Tibial nerve (tissue), 3 donors: Measurements from ENCODE around the gene SAC3D1.

Experiments
- POLR2A ChIP-seq, 2 donors: fragments of 450-650 bp; IDR thresholded peaks; one replicate each; pipeline ENCODE4 v1.6.1; 2017; ENCODE audit warnings: antibody characterized with exemption in 2 of 2, mild to moderate bottlenecking in 2 of 2, moderate library complexity in 2 of 2
- TF ChIP-seq, protein P1 (sequence below), 5 experiments: fragments of 200-600 bp in 3 of 5; fragments of 450-650 bp in 2 of 5; sonication (generic) in 3 of 5; IDR thresholded peaks; one replicate each; pipeline ENCODE4 v1.5.1; 2016 to 2019; ENCODE audit warnings: antibody characterized with exemption in 5 of 5, mild to moderate bottlenecking in 3 of 5, moderate library complexity in 2 of 5

DNA sequence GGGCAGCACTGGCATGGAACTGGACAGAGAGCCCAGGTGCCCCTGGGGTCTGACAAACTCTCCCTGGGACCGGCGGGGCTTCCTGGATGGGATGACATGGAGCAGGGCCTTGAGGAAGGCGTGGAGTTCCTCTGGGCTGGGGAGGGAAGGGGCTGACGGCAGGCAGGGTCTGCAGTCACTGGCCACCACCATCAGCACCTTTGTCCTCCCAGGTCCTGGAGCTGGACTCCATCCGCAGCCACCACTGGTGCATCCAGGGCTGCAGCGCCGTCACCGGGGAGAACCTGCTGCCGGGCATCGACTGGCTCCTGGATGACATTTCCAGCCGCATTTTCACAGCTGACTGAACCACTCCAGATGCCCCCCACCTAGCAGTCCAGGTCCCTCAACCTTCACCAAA, 19.5 kb upstream of the SAC3D1 start:
- TF ChIP-seq, protein P1, sequence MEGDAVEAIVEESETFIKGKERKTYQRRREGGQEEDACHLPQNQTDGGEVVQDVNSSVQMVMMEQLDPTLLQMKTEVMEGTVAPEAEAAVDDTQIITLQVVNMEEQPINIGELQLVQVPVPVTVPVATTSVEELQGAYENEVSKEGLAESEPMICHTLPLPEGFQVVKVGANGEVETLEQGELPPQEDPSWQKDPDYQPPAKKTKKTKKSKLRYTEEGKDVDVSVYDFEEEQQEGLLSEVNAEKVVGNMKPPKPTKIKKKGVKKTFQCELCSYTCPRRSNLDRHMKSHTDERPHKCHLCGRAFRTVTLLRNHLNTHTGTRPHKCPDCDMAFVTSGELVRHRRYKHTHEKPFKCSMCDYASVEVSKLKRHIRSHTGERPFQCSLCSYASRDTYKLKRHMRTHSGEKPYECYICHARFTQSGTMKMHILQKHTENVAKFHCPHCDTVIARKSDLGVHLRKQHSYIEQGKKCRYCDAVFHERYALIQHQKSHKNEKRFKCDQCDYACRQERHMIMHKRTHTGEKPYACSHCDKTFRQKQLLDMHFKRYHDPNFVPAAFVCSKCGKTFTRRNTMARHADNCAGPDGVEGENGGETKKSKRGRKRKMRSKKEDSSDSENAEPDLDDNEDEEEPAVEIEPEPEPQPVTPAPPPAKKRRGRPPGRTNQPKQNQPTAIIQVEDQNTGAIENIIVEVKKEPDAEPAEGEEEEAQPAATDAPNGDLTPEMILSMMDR (IDR thresholded peaks at IDR 0.05) = no peak
- TF ChIP-seq POLR2A (IDR thresholded peaks at IDR 0.05) = no peak
